ENCODE measurements around the gene EBI3.
"Not testable (repeated sequence)": the region's sequence is repeated elsewhere in the genome, so short reads cannot be mapped to it uniquely, and the experiment has no call there.

Gene EBI3

GRCh38 chr19:4229179-4229931, at the start of gene EBI3:
EBI3 (plus strand) TSS chr19:4229523; CDS start chr19:4229551, 28 bp downstream.
- peak in 1 of 2 donors; percentile 18 for DNase-seq (ENCODE audit: low read depth in 1 of 2, low spot score in 1 of 2)

- no peak for DNase-seq (ENCODE audit: low read depth in 1 of 2, low spot score in 1 of 2)
These were observed 48.2 kb upstream of the EBI3 start for GRCh38 chr19:4181053-4181508.

GRCh38 chr19:4182084-4182810, 47.1 kb upstream of the EBI3 start, which contains the start of the genes ANKRD24 and SIRT6:
ANKRD24 (plus strand) TSS chr19:4182689; CDS start chr19:4186426, 3,737 bp downstream.
SIRT6 (minus strand) TSS chr19:4182563; CDS start chr19:4182539, 24 bp downstream.
- peak; percentile 90 to 94 for DNase-seq (ENCODE audit: low read depth in 1 of 2, low spot score in 1 of 2)

GRCh38 chr19:4183967-4184717, 45.2 kb upstream of the EBI3 start:
- no peak for DNase-seq (ENCODE audit: low read depth in 1 of 2, low spot score in 1 of 2)

- no peak for DNase-seq (ENCODE audit: low read depth in 1 of 2, low spot score in 1 of 2)
These were observed 44.5 kb upstream of the EBI3 start for GRCh38 chr19:4184718-4185352.

- DNase-seq (ENCODE audit: low read depth in 1 of 2, low spot score in 1 of 2), result no peak
These were observed 43.8 kb upstream of the EBI3 start for GRCh38 chr19:4185413-4186086.

- DNase-seq (ENCODE audit: low read depth in 1 of 2, low spot score in 1 of 2), result peak; percentile 64 to 81
These were observed 43.0 kb upstream of the EBI3 start for GRCh38 chr19:4186087-4186993.

GRCh38 chr19:4187313-4188122, 41.8 kb upstream of the EBI3 start:
- DNase-seq (ENCODE audit: low read depth in 1 of 2, low spot score in 1 of 2), result no peak

GRCh38 chr19:4189641-4190040, 39.7 kb upstream of the EBI3 start:
- DNase-seq (ENCODE audit: low read depth in 1 of 2, low spot score in 1 of 2), result no peak

GRCh38 chr19:4192537-4192936, 36.8 kb upstream of the EBI3 start:
- not testable (repeated sequence) for DNase-seq (ENCODE audit: low read depth in 1 of 2, low spot score in 1 of 2)

GRCh38 chr19:4194353-4194752, 35.0 kb upstream of the EBI3 start:
- no peak for DNase-seq (ENCODE audit: low read depth in 1 of 2, low spot score in 1 of 2)

GRCh38 chr19:4196009-4196408, 33.3 kb upstream of the EBI3 start:
- no peak for DNase-seq (ENCODE audit: low read depth in 1 of 2, low spot score in 1 of 2)

- no peak for DNase-seq (ENCODE audit: low read depth in 1 of 2, low spot score in 1 of 2)
These were observed 32.7 kb upstream of the EBI3 start for GRCh38 chr19:4196587-4197148.

- no peak for DNase-seq (ENCODE audit: low read depth in 1 of 2, low spot score in 1 of 2)
These were observed 32.1 kb upstream of the EBI3 start for GRCh38 chr19:4197228-4197624.

GRCh38 chr19:4197625-4198466, 31.5 kb upstream of the EBI3 start:
- DNase-seq (ENCODE audit: low read depth in 1 of 2, low spot score in 1 of 2), result no peak

GRCh38 chr19:4198467-4199126, 30.7 kb upstream of the EBI3 start:
- no peak for DNase-seq (ENCODE audit: low read depth in 1 of 2, low spot score in 1 of 2)
